Erythroblast (primary cell): ENCODE measurements around the gene RBM4B.
A peak's percentile ranks its signal among the peaks of the same experiment; 100 is the strongest.

Experiments
- DNase-seq, 2 experiments: peaks; one replicate each; lab custom pipeline; 2025; lab: John Stamatoyannopoulos, UW
- GATA1 ChIP-seq: IDR thresholded peaks from 2 replicates; pipeline ENCODE4 v1.6.1; 2011; ENCODE audit warnings: low read depth, mild to moderate bottlenecking, control low read depth, low read length, moderate library complexity
- POLR2A ChIP-seq: IDR thresholded peaks from 2 replicates; pipeline ENCODE4 v1.6.1; 2011; ENCODE audit warnings: mild to moderate bottlenecking, low read length

The RBM4B gene

GRCh38 chr11:66632952-66633351 lies 44.7 kb downstream of the RBM4B start:
- TF ChIP-seq GATA1, result no peak
- TF ChIP-seq POLR2A, result no peak
- DNase-seq, result no peak

- DNase-seq, result no peak
- TF ChIP-seq POLR2A, result no peak
- no peak for TF ChIP-seq GATA1
Observed at GRCh38 chr11:66631883-66632282, 45.8 kb downstream of the RBM4B start.

DNA sequence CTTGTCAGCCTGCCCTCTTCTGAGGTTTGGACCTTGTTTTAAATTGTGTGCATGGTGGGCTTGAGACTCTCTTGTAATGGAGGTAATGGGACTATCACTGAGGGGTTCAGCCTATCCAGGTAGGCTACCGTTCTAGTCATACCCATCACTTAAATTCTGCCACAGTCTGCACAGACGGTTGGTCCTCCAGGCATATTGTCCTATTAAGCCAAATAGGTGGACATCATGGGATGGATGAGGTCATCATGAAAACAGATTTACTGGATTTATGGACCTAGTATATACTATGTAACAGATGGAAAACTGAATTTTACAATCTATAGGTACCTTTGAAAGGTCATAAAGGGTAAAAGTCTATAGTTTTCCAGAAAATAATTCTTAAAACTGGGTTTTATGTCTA lies 48.3 kb downstream of the RBM4B start:
- DNase-seq, result no peak
- TF ChIP-seq GATA1 (no peak), POLR2A (no peak)

- DNase-seq, result no peak
- no peak for TF ChIP-seq GATA1
- no peak for TF ChIP-seq POLR2A
Observed at GRCh38 chr11:66628061-66628603, 49.6 kb downstream of the RBM4B start.

DNA sequence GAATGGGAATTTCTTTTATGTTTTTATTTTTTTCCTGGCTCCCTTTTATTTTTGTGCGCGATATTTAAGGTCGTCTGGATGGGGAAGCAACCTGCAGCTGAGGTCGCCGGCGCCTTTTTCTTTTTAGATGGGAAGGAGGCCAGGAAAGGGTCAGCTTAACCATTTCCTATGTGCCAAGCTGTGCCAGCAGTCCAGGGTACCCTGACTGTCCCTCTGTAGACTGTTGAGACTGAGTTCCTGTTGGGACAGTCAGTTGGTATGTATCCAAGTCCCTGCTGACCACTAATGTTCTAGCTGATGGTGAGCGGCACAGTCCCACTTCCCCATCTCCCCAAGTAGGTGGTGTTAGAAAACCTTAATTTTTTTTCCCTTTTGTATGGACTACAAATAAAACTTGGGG lies 50.8 kb downstream of the RBM4B start:
- DNase-seq, result no peak
- no peak for TF ChIP-seq GATA1
- TF ChIP-seq POLR2A, result no peak

DNA sequence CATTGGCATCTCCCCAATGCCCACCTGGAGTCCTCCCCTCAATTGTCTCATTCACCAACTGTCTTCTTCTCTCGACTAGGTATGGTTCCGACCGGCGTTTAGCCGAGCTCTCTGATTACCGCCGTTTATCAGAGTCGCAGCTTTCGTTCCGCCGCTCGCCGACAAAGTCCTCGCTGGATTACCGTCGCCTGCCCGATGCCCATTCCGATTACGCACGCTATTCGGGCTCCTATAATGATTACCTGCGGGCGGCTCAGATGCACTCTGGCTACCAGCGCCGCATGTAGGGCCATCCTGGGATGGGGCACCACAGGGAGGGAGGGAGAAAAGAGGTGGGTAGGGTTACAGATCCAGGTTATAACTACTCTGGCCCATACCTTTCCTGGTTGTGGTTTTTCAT lies 51.3 kb downstream of the RBM4B start:
- no peak for DNase-seq
- TF ChIP-seq GATA1 (no peak), POLR2A (no peak)

- TF ChIP-seq POLR2A (no peak), GATA1 (no peak)
- DNase-seq, result no peak
Observed at GRCh38 chr11:66625752-66626149, 51.9 kb downstream of the RBM4B start.

GRCh38 chr11:66625041-66625751 lies 52.5 kb downstream of the RBM4B start:
- no peak for TF ChIP-seq POLR2A
- TF ChIP-seq GATA1, result no peak

GRCh38 chr11:66624450-66624849 lies 53.2 kb downstream of the RBM4B start:
- TF ChIP-seq GATA1 (no peak), POLR2A (no peak)
- DNase-seq, result no peak

More at GRCh38 chr11:66625041-66625751, 52.5 kb downstream of the RBM4B start:
- no peak for DNase-seq

DNA sequence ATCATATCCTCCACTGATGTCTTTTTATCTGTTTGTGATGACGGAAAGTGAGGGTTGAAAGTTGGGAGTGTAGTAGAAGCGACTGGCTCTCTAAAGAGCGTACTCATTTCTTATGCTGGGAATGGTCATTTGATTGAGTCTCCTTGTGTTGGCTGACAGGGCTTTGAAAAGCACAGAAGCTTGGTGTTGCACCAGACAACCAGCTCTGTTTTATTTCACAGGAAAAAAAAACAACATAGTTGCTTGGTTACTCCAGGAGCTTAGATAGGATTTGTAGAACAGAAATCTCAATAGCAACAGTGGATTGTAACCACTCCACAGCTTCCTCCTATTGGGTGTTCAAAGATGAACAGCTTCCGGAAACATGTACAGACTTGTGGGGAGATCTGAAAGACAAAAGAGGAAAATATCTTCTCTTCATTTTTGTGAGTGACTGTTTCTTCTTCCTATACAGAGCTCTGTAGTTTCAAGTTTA lies 58.6 kb downstream of the RBM4B start:
- DNase-seq, result peak; percentile 38 to 40
- no peak for TF ChIP-seq POLR2A

- peak in 1 of 2 experiments; percentile 62 for DNase-seq
Observed at GRCh38 chr11:66617155-66617834, 60.4 kb downstream of the RBM4B start.

DNA sequence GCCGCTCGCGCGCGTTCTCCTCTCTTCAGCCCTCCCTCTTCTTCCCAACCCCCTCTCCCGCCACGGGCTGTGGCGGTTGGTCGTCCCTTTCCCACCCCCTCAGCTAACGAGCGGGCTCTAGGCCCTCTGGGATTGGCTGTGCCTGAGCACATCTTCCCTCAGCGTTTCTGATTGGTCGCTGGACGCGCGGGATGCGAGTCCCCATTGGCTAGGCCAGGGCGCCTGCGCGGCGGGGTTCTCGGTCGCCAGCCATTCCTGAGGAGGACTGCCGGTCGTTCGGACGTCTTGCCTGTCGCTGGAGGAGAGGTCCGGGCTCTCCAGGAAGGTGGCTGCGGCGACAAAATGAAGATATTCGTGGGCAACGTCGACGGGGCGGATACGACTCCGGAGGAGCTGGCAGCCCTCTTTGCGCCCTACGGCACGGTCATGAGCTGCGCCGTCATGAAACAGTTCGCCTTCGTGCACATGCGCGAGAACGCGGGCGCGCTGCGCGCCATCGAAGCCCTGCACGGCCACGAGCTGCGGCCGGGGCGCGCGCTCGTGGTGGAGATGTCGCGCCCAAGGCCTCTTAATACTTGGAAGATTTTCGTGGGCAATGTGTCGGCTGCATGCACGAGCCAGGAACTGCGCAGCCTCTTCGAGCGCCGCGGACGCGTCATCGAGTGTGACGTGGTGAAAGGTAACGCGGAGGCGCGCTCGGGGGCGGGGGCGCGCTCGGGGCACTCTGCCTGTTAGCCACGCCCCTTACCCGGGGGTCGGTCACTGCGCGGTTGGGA lies 61.1 kb downstream of the RBM4B start, which contains the start of gene RBM14:
RBM14 (plus strand) TSS at position 252 of the 776 bp plus-strand sequence; CDS start at position 343, 91 bp downstream.
- TF ChIP-seq POLR2A (peak; percentile 99), GATA1 (no peak)
- peak; percentile 99 for DNase-seq

More at GRCh38 chr11:66617155-66617834, 60.4 kb downstream of the RBM4B start:
- TF ChIP-seq POLR2A (no peak), GATA1 (no peak)
